GM18868 (cell line): ENCODE data around the gene ATP6V1A.
"Not testable (repeated sequence)": the region's sequence is repeated elsewhere in the genome, so short reads cannot be mapped to it uniquely, and the experiment has no call there.

Source experiments
- ATAC-seq: cut with Tn5 transposase; IDR thresholded peaks from one replicate; pipeline ENCODE4 v1.9.1; 2021; ENCODE audit warnings: mild to moderate bottlenecking, moderate library complexity; ENCODE audit not compliant: unreplicated experiment

The ATP6V1A gene

DNA sequence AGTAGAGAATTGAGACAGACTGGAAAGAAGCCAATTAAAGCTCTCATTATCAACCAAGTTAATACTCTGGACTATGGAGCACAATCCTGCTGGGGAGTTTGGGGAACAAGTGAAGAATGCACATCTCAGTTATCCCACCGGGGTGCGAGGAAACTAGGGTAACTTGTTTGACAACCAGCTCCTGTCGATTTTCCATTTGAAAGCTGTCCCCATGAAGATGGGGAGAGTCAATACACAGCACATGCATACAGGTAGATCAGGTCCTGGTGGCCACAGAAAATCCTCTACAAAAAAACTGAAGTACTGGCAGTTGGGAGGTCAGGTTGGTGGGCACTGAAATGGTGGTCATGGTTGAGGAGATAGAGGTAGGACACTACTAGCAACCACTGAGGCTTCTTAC, 66.0 kb downstream of the ATP6V1A start:
- ATAC-seq = no peak

GRCh38 chr3:113819866-113820265, 73.0 kb downstream of the ATP6V1A start:
- ATAC-seq = no peak

DNA sequence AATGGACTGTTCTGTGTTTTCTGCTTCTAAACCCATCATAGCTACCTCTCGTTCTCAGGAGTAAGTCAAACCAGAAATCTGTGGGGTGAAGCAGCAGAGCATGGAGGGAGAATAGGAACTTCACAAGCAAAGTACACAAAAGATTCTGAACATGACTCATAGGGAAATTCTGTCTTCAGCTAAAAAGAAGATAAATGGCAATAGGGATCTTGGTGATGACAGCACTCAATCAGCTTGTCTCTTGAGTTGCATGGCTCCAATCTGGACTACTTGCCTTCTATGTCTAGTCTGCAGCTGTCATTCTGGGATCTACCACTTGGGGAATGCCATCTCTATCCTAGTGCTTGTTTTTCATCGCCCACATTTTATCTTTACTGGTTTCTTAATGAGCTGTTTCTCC, 78.3 kb downstream of the ATP6V1A start:
- peak; percentile 86 for ATAC-seq

- peak; percentile 35 for ATAC-seq
Measured at GRCh38 chr3:113828600-113828999, 81.8 kb downstream of the ATP6V1A start.

- no peak for ATAC-seq
Measured at GRCh38 chr3:113829576-113830354, 82.9 kb downstream of the ATP6V1A start.

- ATAC-seq = no peak
Measured at GRCh38 chr3:113831103-113831355, 84.2 kb downstream of the ATP6V1A start.

DNA sequence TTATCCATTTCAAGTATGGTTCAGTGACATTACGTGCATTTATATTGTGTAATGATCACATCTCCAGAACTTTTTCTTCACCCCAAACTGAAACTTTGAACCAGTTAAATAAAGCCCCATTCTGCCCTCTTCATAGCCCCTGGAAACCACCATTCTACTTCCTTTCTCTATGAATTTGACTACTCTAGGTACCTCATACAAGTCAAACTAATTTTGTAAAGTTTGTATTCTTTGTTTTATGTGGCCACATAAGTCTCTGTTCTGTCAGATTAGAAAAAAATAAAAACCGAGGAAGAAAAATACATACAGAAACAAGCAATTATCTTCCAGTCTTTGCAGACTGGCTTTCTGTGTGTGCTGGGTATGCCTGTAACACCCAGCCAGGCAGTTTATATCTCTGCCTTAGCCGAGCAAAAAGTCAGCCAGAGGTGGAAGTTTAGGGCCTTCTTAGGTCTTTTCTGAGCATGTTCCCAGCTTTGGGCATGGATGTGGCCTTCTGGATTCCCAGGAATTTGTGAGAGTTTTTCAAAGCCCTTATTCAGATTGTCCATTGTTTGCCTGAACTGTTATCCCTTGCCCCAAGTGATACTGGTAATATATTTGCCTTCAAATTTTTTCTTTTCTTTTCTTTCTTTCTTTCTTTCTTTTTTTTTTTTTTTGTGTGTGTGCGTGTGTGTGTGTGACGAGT, 85.8 kb downstream of the ATP6V1A start:
- peak; percentile 64 for ATAC-seq

DNA sequence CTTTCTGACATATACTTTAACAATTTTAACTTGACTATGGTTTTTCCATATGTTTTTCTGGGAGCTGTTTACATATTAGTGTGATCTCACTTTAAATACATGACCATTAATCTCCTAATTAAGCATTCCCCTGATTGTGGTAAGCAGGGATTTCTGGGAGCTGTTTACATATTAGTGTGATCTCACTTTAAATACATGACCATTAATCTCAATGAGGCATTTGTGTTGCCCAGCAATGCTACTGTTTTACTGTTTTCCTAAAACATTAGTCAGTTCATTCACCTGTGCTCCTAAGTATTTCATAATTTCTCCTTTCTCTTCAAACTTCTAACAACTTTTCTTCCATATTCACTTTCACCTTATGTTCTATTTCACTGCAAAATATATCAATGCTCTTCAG, 88.1 kb downstream of the ATP6V1A start:
- ATAC-seq = no peak

GRCh38 chr3:113838631-113839209, 91.9 kb downstream of the ATP6V1A start, which contains the start of gene GRAMD1C:
TSS of gene GRAMD1C (plus strand) at chr3:113838788. CDS start at chr3:113838910, 122 bp downstream.
- ATAC-seq = peak; percentile 96

- no peak for ATAC-seq
Measured at GRCh38 chr3:113839551-113839950, 92.7 kb downstream of the ATP6V1A start.

GRCh38 chr3:113844622-113845222, 97.9 kb downstream of the ATP6V1A start:
- peak; percentile 43 for ATAC-seq

DNA sequence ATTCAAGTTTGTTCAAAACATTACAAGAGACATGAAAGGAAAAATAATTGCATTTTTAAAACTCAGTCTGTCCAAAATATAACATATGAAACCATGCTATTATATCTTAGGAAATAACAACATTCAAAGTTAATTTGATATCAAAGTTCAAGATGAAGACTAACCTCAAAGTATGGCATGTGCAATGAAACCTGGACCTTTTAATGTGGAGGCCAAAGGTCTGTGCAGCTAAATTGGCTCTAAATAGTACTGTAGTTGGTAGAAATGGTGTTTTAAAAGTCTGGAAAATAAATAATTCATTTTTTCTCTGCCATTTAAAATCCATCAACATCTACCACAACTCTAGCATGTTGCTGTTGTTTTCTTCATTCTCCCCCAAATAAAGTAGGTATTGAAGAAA, 100.4 kb downstream of the ATP6V1A start:
- ATAC-seq = no peak

DNA sequence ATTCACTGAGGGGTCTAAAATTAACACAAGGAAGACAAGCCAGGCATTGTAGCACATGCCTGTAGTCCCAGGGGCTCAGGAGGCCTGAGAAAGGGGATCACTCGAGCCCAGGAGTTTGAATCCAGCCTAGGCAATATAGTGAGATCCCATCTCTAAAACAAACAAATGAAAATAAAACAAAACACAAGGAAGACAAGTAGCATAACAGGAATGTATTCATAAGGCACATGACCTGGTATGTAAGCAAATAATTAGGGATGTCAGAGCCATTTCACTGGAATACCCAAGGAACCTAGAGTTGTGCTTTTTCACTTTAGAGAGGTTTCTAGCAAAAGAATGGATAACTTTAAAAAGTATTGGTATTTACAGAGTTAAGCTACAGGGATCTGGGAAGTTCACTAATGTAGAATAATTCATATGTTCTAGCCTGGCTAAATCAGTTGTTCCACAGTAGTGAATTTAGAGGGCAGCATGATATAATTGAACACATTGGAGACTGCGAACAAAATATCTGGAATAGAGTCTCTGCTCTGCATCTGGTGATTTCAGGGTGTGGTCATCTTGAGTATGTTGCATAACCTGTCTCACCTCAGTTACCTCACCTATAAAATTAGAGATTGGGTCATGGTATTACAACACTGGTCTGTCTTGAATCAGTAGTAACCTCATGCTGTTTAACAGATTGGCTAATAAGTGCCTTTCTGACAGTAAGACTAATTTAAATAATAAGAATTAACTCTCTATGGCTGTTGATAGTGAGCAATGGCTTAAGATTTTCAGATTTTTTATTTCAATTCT, 101.0 kb downstream of the ATP6V1A start:
- ATAC-seq = no peak

DNA sequence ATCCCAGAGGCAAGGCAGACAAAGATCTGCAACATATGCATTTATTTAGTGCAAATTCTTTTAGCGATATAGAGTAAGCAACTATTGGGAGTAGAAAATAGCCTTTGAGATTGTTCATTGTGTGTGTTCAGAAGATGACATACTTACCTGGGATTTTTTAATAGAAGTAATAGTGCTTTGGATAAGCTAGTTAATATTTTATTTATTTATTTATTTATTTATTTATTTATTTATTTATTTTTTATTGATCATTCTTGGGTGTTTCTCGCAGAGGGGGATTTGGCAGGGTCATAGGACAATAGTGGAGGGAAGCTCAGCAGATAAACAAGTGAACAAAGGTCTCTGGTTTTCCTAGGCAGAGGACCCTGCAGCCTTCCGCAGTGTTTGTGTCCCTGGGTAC, 102.2 kb downstream of the ATP6V1A start:
- ATAC-seq = not testable (repeated sequence)

GRCh38 chr3:113849841-113850240, 103.0 kb downstream of the ATP6V1A start:
- not testable (repeated sequence) for ATAC-seq

GRCh38 chr3:113850391-113850790, 103.6 kb downstream of the ATP6V1A start:
- ATAC-seq = not testable (repeated sequence)

DNA sequence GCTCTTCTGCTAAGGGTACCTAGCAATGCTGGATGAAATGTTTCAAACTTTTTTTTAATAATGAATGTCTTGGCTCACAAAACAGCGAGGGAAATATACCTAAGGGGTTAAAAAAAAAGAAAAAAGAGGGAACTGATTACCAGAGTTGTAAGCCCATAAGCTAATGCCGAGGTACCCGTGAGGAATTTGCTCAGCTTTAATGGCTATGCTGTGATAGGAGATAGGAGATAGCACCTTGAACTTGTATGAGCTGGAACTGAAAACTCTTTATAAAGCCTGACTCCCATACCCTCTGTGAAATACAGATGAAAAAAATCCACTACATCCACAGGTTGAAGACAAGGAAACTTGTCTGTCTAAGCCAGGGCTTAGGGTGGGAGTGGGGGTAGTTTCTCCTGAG, 105.7 kb downstream of the ATP6V1A start:
- ATAC-seq = no peak
